ENCODE data around the gene SRP9.
"Not testable (repeated sequence)": the region's sequence is repeated elsewhere in the genome, so short reads cannot be mapped to it uniquely, and the experiment has no call there.

Gene SRP9

DNA sequence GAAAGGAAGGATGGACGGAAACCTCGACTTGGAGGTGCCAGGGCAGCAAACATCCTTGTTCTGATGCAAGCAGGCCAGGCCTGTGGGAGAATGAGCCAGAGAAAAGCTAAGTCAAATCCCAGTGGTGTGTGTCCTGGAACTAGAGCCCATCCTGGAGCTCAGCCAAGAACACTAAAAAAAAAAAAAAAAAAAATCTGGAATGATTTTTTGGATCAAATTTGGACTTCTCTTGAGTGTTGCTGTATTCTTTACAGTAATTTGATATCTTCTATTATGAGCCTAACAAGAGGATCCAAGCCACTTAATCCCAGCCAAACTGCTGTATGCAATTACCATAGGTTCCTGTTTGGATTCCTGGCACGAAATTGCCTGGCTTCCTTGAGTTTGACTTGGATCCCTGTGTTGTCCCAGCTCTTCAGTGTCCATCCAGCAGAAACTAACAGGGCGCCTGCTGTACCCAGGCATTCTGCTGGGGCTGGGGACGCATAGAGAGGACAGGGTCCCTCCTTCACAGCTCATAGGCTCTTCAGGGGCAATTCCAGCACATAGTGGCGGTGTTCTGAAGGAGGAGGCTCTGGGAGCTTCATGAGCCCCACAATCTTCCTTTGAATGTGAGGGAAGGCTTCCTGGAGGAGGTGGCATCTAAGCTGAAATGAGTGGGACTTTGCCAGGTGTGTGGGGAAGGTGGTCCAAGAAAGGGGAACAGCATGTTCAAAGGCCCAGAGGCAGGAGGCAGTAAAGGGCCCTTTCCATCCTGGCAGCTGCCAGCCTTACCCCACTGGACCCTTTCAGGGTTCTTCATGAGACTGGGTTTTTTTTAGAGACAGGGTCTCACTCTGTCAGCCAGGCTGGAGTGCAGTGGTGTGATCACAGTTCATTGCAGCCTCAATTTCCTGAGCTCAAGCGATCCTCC is 57.0 kb downstream of the SRP9 start:
- TF ChIP-seq, protein P1, sequence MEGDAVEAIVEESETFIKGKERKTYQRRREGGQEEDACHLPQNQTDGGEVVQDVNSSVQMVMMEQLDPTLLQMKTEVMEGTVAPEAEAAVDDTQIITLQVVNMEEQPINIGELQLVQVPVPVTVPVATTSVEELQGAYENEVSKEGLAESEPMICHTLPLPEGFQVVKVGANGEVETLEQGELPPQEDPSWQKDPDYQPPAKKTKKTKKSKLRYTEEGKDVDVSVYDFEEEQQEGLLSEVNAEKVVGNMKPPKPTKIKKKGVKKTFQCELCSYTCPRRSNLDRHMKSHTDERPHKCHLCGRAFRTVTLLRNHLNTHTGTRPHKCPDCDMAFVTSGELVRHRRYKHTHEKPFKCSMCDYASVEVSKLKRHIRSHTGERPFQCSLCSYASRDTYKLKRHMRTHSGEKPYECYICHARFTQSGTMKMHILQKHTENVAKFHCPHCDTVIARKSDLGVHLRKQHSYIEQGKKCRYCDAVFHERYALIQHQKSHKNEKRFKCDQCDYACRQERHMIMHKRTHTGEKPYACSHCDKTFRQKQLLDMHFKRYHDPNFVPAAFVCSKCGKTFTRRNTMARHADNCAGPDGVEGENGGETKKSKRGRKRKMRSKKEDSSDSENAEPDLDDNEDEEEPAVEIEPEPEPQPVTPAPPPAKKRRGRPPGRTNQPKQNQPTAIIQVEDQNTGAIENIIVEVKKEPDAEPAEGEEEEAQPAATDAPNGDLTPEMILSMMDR (IDR thresholded peaks at IDR 0.05; ENCODE audit: insufficient read depth, low read depth, low read length, missing control alignments), result no peak
- no peak for DNase-seq (ENCODE audit: low read depth)

DNA sequence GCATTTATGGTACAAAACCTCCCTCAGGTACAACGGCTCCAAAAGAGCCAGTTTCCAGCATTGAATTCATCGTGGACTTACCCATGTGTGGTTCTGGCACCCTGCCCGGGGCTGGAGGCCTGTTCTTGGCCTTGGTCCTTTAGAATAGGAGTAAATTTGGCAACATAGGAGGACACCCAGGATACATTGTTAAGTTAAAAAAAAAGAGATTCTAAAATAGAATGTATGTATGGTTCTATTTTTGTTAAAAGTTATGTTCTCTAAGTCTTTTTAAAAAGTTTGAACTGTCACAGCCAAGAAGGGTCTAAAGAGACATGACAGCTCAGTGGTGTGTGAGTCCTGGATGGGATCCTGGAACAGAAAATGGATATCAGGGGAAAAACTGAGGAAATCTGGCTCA is 58.2 kb downstream of the SRP9 start:
- no peak overlapping the region for H3K4me3 ChIP-seq (ENCODE audit: low read depth, low read length)
- DNase-seq (ENCODE audit: low read depth), result no peak
- TF ChIP-seq, protein P1 (IDR thresholded peaks at IDR 0.05; ENCODE audit: insufficient read depth, low read depth, low read length, missing control alignments), result no peak

More for the DNA sequence above, 57.0 kb downstream of the SRP9 start:
- no peak overlapping the region for H3K4me3 ChIP-seq (ENCODE audit: low read depth, low read length)

- not testable (repeated sequence) for H3K4me3 ChIP-seq (ENCODE audit: low read depth, low read length); DNase-seq (ENCODE audit: low read depth)
These were observed 58.7 kb downstream of the SRP9 start for GRCh38 chr1:225836296-225836695.

- no peak overlapping the region for H3K4me3 ChIP-seq (ENCODE audit: low read depth, low read length)
- DNase-seq (ENCODE audit: low read depth), result no peak
- TF ChIP-seq, protein P1 (IDR thresholded peaks at IDR 0.05; ENCODE audit: insufficient read depth, low read depth, low read length, missing control alignments), result no peak
These were observed 61.2 kb downstream of the SRP9 start for GRCh38 chr1:225838793-225839192.

All from GM12865 (cell line).